ENCODE results near the gene TSHR.

- TF ChIP-seq, protein P1, sequence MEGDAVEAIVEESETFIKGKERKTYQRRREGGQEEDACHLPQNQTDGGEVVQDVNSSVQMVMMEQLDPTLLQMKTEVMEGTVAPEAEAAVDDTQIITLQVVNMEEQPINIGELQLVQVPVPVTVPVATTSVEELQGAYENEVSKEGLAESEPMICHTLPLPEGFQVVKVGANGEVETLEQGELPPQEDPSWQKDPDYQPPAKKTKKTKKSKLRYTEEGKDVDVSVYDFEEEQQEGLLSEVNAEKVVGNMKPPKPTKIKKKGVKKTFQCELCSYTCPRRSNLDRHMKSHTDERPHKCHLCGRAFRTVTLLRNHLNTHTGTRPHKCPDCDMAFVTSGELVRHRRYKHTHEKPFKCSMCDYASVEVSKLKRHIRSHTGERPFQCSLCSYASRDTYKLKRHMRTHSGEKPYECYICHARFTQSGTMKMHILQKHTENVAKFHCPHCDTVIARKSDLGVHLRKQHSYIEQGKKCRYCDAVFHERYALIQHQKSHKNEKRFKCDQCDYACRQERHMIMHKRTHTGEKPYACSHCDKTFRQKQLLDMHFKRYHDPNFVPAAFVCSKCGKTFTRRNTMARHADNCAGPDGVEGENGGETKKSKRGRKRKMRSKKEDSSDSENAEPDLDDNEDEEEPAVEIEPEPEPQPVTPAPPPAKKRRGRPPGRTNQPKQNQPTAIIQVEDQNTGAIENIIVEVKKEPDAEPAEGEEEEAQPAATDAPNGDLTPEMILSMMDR (IDR thresholded peaks at IDR 0.05; ENCODE audit: low read depth, low read length, poor library complexity, severe bottlenecking), result no peak
- no peak for TF ChIP-seq EZH2phosphoT487 (IDR thresholded peaks at IDR 0.05; ENCODE audit: borderline replicate concordance, low read length)
Observed at GRCh38 chr14:81125536-81125935, 170.1 kb downstream of the TSHR start.

All from DOHH2 (cell line).